ENCODE data around the gene SGSM2.

DNA sequence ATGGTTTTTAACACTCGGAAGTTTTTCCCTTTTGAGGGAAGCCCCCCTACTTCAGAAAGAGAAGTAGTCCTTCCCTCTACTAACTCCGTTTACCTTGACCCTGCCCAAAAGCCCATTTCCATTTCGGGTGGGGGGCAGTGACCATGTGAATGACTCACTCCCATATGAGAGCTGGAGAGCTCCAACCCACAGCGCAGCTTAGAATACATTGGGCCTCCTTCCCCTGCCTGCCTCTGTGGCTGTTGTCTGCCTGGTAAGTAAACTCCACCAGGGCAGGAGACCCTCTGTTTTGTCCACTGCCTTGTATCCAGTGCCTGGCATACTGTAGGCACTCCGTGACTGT lies 985 bp downstream of the SGSM2 start:
- TF ChIP-seq TAF1 (IDR thresholded peaks at IDR 0.05; ENCODE audit: low read depth, low read length) (no peak), POLR2A (IDR thresholded peaks at IDR 0.05; ENCODE audit: low read depth, low read length) (no peak), POLR2AphosphoS5 (IDR thresholded peaks at IDR 0.05; ENCODE audit: low read depth, low read length) (no peak), POU2F2 (IDR thresholded peaks at IDR 0.05; ENCODE audit: low read depth, low read length) (no peak), PAX5 (IDR thresholded peaks at IDR 0.05; ENCODE audit: insufficient read depth, low read length, severe bottlenecking) (no peak)

Measured in GM12891 (cell line).